HG02884 (cell line): ENCODE measurements around the gene PCSK9.
A peak's percentile ranks its signal among the peaks of the same experiment; 100 is the strongest.
"Not testable (repeated sequence)": the region's sequence is repeated elsewhere in the genome, so short reads cannot be mapped to it uniquely, and the experiment has no call there.

Experiments
- ATAC-seq: cut with Tn5 transposase; IDR thresholded peaks from one replicate; pipeline ENCODE4 v1.9.1; 2021; ENCODE audit warnings: mild to moderate bottlenecking, moderate library complexity; ENCODE audit not compliant: unreplicated experiment

PCSK9 gene

GRCh38 chr1:55007625-55008024 lies 31.7 kb upstream of the PCSK9 start:
- ATAC-seq, result no peak

- no peak for ATAC-seq
Observed at GRCh38 chr1:55010194-55010886, 29.0 kb upstream of the PCSK9 start.

- no peak for ATAC-seq
Observed at GRCh38 chr1:55010887-55011217, 28.5 kb upstream of the PCSK9 start.

GRCh38 chr1:55012661-55013060 lies 26.7 kb upstream of the PCSK9 start:
- no peak for ATAC-seq

GRCh38 chr1:55015123-55015522 lies 24.2 kb upstream of the PCSK9 start:
- no peak for ATAC-seq

GRCh38 chr1:55015731-55016620 lies 23.4 kb upstream of the PCSK9 start:
- ATAC-seq, result no peak

- no peak for ATAC-seq
Observed at GRCh38 chr1:55018395-55018794, 21.0 kb upstream of the PCSK9 start.

- peak; percentile 72 for ATAC-seq
Observed at GRCh38 chr1:55021942-55022546, 17.3 kb upstream of the PCSK9 start.

- not testable (repeated sequence) for ATAC-seq
Observed at GRCh38 chr1:55024163-55024562, 15.2 kb upstream of the PCSK9 start.

- ATAC-seq, result not testable (repeated sequence)
Observed at GRCh38 chr1:55026682-55027081, 12.7 kb upstream of the PCSK9 start.

GRCh38 chr1:55031098-55031497 lies 8.2 kb upstream of the PCSK9 start:
- ATAC-seq, result not testable (repeated sequence)

- ATAC-seq, result no peak
Observed at GRCh38 chr1:55033265-55033614, 6.1 kb upstream of the PCSK9 start.

GRCh38 chr1:55034476-55035133 lies 4.7 kb upstream of the PCSK9 start:
- ATAC-seq, result no peak

- ATAC-seq, result no peak
Observed at GRCh38 chr1:55035904-55036303, 3.4 kb upstream of the PCSK9 start.

- no peak for ATAC-seq
Observed at GRCh38 chr1:55037733-55038551, 1.4 kb upstream of the PCSK9 start.

GRCh38 chr1:55038552-55038838 lies 853 bp upstream of the PCSK9 start:
- no peak for ATAC-seq

- no peak for ATAC-seq
Observed at GRCh38 chr1:55038974-55039341, 390 bp upstream of the PCSK9 start.

- ATAC-seq, result no peak
Observed at GRCh38 chr1:55040083-55040932, 960 bp downstream of the PCSK9 start.

- no peak for ATAC-seq
Observed at GRCh38 chr1:55040933-55041494, 1.7 kb downstream of the PCSK9 start.

GRCh38 chr1:55041613-55042012 lies 2.3 kb downstream of the PCSK9 start:
- ATAC-seq, result no peak
